H1 (cell line): Measurements from ENCODE around the gene ROBO4. TPM values are rescaled to one million over a fixed set of nuclear protein-coding genes. Genes with fewer than 3 reads are reported as not detected.

ENCODE experiments used
- CBX8 ChIP-seq: fragments of 300-800, 300-1000 bp; sonication (generic); IDR thresholded peaks from 2 replicates; pipeline ENCODE4 v1.7.1; 2016; ENCODE audit warnings: low read depth, low read length, borderline replicate concordance
- CHD2 ChIP-seq: IDR thresholded peaks from 2 replicates; pipeline ENCODE4 v1.6.1; 2012; ENCODE audit warnings: low read length, improper control_type of control experiment
- EP300 ChIP-seq, 2 experiments: IDR thresholded peaks; 1 replicate in 1 of 2; 2 replicates in 1 of 2; pipeline ENCODE4 v1.6.1; 2011 to 2012; ENCODE audit warnings: low read depth in 2 of 2, low read length in 2 of 2, mild to moderate bottlenecking in 2 of 2, borderline replicate concordance in 1 of 2, inconsistent platforms in 1 of 2, moderate library complexity in 1 of 2
- RAD21 ChIP-seq, 2 experiments: IDR thresholded peaks in 1 of 2; conservative IDR thresholded peaks in 1 of 2; 2 replicates each; pipeline ENCODE4 v1.6.1; 2011; ENCODE audit warnings: low read depth in 2 of 2, low read length in 2 of 2, improper control_type of control experiment in 1 of 2, inconsistent platforms in 1 of 2, mild to moderate bottlenecking in 1 of 2, moderate library complexity in 1 of 2
- RBBP5 ChIP-seq: IDR thresholded peaks from 2 replicates; pipeline ENCODE4 v1.7.1; 2012; ENCODE audit warnings: low read depth, mild to moderate bottlenecking, inconsistent platforms, low read length, moderate library complexity, borderline replicate concordance
- RNF2 ChIP-seq: fragments of 200-900, 300-1000 bp; sonication (generic); IDR thresholded peaks from 2 replicates; pipeline ENCODE4 v1.7.1; 2016; ENCODE audit warnings: borderline replicate concordance, low read depth, mild to moderate bottlenecking, antibody characterized with exemption, low read length; ENCODE audit not compliant: poor library complexity, severe bottlenecking; ENCODE audit errors: missing control alignments
- RXRA ChIP-seq: IDR thresholded peaks from 2 replicates; pipeline ENCODE4 v1.6.1; 2011; ENCODE audit warnings: low read depth, mild to moderate bottlenecking, low read length, moderate library complexity; ENCODE audit not compliant: insufficient read depth
- SP2 ChIP-seq: IDR thresholded peaks from 2 replicates; pipeline ENCODE4 v1.6.1; 2012; ENCODE audit warnings: mild to moderate bottlenecking, low read length, inconsistent platforms
- polyA plus RNA-seq, 7 experiments: library from polyadenylated mRNA; depleted of rRNA in 3 of 7; stranded (reverse) in 5 of 7; unstranded in 2 of 7; fragments of >200 nt in 5 of 7; fragments of 200-250 nt in 2 of 7; gene quantifications; 1 replicate in 5 of 7; 2 replicates in 1 of 7; 4 replicates in 1 of 7; pipeline versions ENCODE4 v1.2.1 to v1.2.3, GENCODE V29; 2011 to 2013; ENCODE audit warnings: missing spikeins in 2 of 7, mixed read lengths in 2 of 7
- total RNA-seq: library from RNA; stranded (reverse); fragmentation: NEBNext Ultra II Directional; extraction: Animal tissue kit (Norgen Biotek cat#: 25700); gene quantifications from 2 replicates; pipeline ENCODE4 v1.2.1, GENCODE V29; 2021

ROBO4 gene
- total and polyA plus RNA-seq, 2 of the 8 experiments (the other 6 are each of a cell fraction or from before 2014, with no cell fraction given) = 0.03 TPM; not detected in 1

- TF ChIP-seq RAD21 (IDR thresholded peaks at IDR 0.05 in 1 of 2, conservative IDR thresholded peaks at IDR 0.05 in 1 of 2; ENCODE audit: low read depth in 2 of 2, low read length in 2 of 2) (peak; percentile 44 to 58), RBBP5 (no peak), RXRA (no peak), CBX8 (no peak), CHD2 (no peak), EP300 (IDR thresholded peaks at IDR 0.05; ENCODE audit: borderline replicate concordance in 1 of 2, low read depth in 2 of 2, low read length in 2 of 2) (no peak), SP2 (no peak), RNF2 (no peak)
- TF ChIP-seq, all 59 proteins: peak for 9
Observed at GRCh38 chr11:124865902-124866851, 31.5 kb downstream of the ROBO4 start (continued).
